Neural cell (in vitro differentiated cells): ENCODE data around the gene GPR161. TPM values are rescaled to one million over a fixed set of nuclear protein-coding genes. Genes with fewer than 3 reads are reported as not detected.

Experiments used
- H2AFZ ChIP-seq: fragments of 200-600, 300-800 bp; sonication (generic), shearing (Covaris generic); 2 replicates; pipeline ENCODE4 v1.6.0; 2014; ENCODE audit warnings: low read depth, mild to moderate bottlenecking, antibody characterized with exemption, low read length, moderate library complexity
- H3F3A ChIP-seq: fragments of 200-600 bp; shearing (Covaris generic); 2 replicates; pipeline ENCODE4 v1.6.1; 2016; ENCODE audit warnings: mild to moderate bottlenecking, moderate library complexity, mixed read lengths, antibody characterized with exemption, low read length; ENCODE audit not compliant: insufficient read depth, poor library complexity, severe bottlenecking
- H3K27ac ChIP-seq: fragments of 200-600, 300-800 bp; sonication (generic), shearing (Covaris generic); 2 replicates; pipeline ENCODE4 v1.5.1; 2014; ENCODE audit warnings: mild to moderate bottlenecking, low read length, moderate library complexity
- H3K27me3 ChIP-seq: fragments of 300-800, 200-600 bp; sonication (generic), shearing (Covaris generic); 2 replicates; pipeline ENCODE4 v1.6.0; 2014; ENCODE audit warnings: mild to moderate bottlenecking, low read depth, low read length, moderate library complexity; ENCODE audit not compliant: insufficient read depth
- H3K36me3 ChIP-seq: fragments of 300-800, 200-600 bp; sonication (generic), shearing (Covaris generic); 2 replicates; pipeline ENCODE4 v1.5.1; 2014; ENCODE audit warnings: mild to moderate bottlenecking, antibody characterized with exemption, low read length, moderate library complexity; ENCODE audit not compliant: insufficient read depth
- H3K4me2 ChIP-seq: fragments of 300-800, 200-600 bp; sonication (generic), shearing (Covaris generic); 2 replicates; pipeline ENCODE4 v1.6.0; 2014; ENCODE audit warnings: mild to moderate bottlenecking, low read length
- H3K4me3 ChIP-seq: fragments of 300-800, 200-600 bp; sonication (generic), shearing (Covaris generic); 2 replicates; pipeline ENCODE4 v1.5.1; 2014; ENCODE audit warnings: mild to moderate bottlenecking, low read length, moderate library complexity
- H3K79me2 ChIP-seq: fragments of 200-600 bp; shearing (Covaris generic); replicated peaks from 2 replicates; pipeline ENCODE4 v1.6.0; 2014; ENCODE audit warnings: mild to moderate bottlenecking, low read length, moderate library complexity; ENCODE audit not compliant: insufficient read depth
- H3K9ac ChIP-seq: fragments of 300-800, 200-600 bp; sonication (generic), shearing (Covaris generic); 2 replicates; pipeline ENCODE4 v1.6.1; 2016; ENCODE audit warnings: mild to moderate bottlenecking, low read length, mixed read lengths
- H3K9me2 ChIP-seq: fragments of 200-600 bp; shearing (Covaris generic); 2 replicates; pipeline ENCODE4 v1.6.1; 2016; ENCODE audit warnings: mild to moderate bottlenecking, low read length, mixed read lengths; ENCODE audit not compliant: insufficient read depth
- H3K9me3 ChIP-seq: fragments of 200-600, 300-800 bp; sonication (generic), shearing (Covaris generic); 2 replicates; pipeline ENCODE4 v1.6.1; 2016; ENCODE audit warnings: mild to moderate bottlenecking, mixed run types, low read length, moderate library complexity, mixed read lengths
- H4K20me1 ChIP-seq: fragments of 200-600 bp; shearing (Covaris generic); 2 replicates; pipeline ENCODE4 v1.6.1; 2016; ENCODE audit warnings: mild to moderate bottlenecking, mixed run types; ENCODE audit not compliant: insufficient read depth
- EP300 ChIP-seq: fragments of 450-650 bp; conservative IDR thresholded peaks from 2 replicates; pipeline ENCODE4 v1.6.1; 2014; ENCODE audit warnings: antibody characterized with exemption, mild to moderate bottlenecking, moderate library complexity; ENCODE audit not compliant: poor library complexity, severe bottlenecking
- EZH2 ChIP-seq: fragments of 200-600, 300-800 bp; shearing (Covaris generic), sonication (generic); IDR thresholded peaks from 2 replicates; pipeline ENCODE4 v1.6.1; 2014; ENCODE audit warnings: antibody characterized with exemption, low read length, borderline replicate concordance, mild to moderate bottlenecking; ENCODE audit not compliant: insufficient read depth, poor library complexity, severe bottlenecking
- MXI1 ChIP-seq: fragments of 450-650 bp; conservative IDR thresholded peaks from 2 replicates; pipeline ENCODE4 v1.6.1; 2014; ENCODE audit warnings: antibody characterized with exemption, mild to moderate bottlenecking; ENCODE audit not compliant: poor library complexity, severe bottlenecking
- POLR2AphosphoS5 ChIP-seq: IDR thresholded peaks from 2 replicates; pipeline ENCODE4 v1.6.1; 2012
- RAD21 ChIP-seq: fragments of 450-650 bp; conservative IDR thresholded peaks from 2 replicates; pipeline ENCODE4 v1.6.1; 2014; ENCODE audit warnings: antibody characterized with exemption, mild to moderate bottlenecking, moderate library complexity
- REST ChIP-seq: IDR thresholded peaks from 2 replicates; pipeline ENCODE4 v1.6.1; 2012; ENCODE audit warnings: borderline replicate concordance
- SMC3 ChIP-seq: fragments of 450-650 bp; conservative IDR thresholded peaks from 2 replicates; pipeline ENCODE4 v1.6.1; 2014; ENCODE audit warnings: antibody characterized with exemption, mild to moderate bottlenecking, moderate library complexity; ENCODE audit not compliant: poor library complexity
- TAF1 ChIP-seq: IDR thresholded peaks from 2 replicates; pipeline ENCODE4 v1.6.1; 2012; ENCODE audit warnings: low read depth
- polyA plus RNA-seq: library from polyadenylated mRNA; depleted of rRNA; stranded (reverse); fragments of >200 nt; gene quantifications from 2 replicates; pipeline ENCODE4 v1.2.3, GENCODE V29; 2014
- TF ChIP-seq, protein P1 (sequence below): fragments of 450-650 bp; IDR thresholded peaks from 2 replicates; pipeline ENCODE4 v1.5.1; 2014; ENCODE audit warnings: antibody characterized with exemption, mild to moderate bottlenecking, moderate library complexity; ENCODE audit not compliant: poor library complexity, severe bottlenecking

GPR161 gene
- polyA plus RNA-seq, 1 donor from 2014 or later, result 39.0 TPM

GRCh38 chr1:168110896-168111545, 25.7 kb downstream of the GPR161 start:
- Histone ChIP-seq H3K27ac (no peak overlapping the region), H3K79me2 (peaks cover 8% of the 10 kb centered on the region), H4K20me1 (no peaks in the 10 kb centered on the region), H3K4me3 (no peak overlapping the region), H3K36me3 (peaks cover 17% of the 10 kb centered on the region), H3K4me2 (no peak overlapping the region), H3F3A (no peaks in the 10 kb centered on the region), H3K27me3 (no peaks in the 10 kb centered on the region), H2AFZ (no peak overlapping the region), H3K9ac (no peak overlapping the region), H3K9me2 (no peaks in the 10 kb centered on the region), H3K9me3 (no peaks in the 10 kb centered on the region)
- TF ChIP-seq TAF1 (no peak), REST (no peak), SMC3 (no peak), EZH2 (no peak), MXI1 (no peak), EP300 (no peak), RAD21 (no peak), POLR2AphosphoS5 (no peak)
- TF ChIP-seq, protein P1, sequence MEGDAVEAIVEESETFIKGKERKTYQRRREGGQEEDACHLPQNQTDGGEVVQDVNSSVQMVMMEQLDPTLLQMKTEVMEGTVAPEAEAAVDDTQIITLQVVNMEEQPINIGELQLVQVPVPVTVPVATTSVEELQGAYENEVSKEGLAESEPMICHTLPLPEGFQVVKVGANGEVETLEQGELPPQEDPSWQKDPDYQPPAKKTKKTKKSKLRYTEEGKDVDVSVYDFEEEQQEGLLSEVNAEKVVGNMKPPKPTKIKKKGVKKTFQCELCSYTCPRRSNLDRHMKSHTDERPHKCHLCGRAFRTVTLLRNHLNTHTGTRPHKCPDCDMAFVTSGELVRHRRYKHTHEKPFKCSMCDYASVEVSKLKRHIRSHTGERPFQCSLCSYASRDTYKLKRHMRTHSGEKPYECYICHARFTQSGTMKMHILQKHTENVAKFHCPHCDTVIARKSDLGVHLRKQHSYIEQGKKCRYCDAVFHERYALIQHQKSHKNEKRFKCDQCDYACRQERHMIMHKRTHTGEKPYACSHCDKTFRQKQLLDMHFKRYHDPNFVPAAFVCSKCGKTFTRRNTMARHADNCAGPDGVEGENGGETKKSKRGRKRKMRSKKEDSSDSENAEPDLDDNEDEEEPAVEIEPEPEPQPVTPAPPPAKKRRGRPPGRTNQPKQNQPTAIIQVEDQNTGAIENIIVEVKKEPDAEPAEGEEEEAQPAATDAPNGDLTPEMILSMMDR, result no peak

DNA sequence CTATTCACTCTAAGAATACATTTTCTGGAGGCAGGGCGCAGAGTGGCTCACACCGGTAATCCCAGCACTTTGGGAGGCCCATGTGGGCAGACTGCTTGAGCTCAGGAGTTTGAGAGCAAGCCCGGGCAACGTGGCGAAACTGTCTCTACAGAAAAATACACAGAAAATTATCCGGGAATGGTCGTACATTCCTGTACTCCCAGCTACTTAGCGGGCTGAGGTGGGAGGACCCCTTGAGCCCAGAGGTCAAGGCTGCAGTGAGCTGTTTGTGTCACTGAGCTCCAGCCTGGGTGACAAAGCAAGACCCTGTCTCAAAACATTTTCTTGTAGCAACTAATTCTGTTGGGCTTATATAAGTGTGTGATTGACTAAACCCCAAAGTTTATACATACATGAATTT, 30.5 kb downstream of the GPR161 start:
- no peaks in the 10 kb centered on the region for H3K9me2 ChIP-seq
- peaks cover 22% of the 10 kb centered on the region for H3K36me3 ChIP-seq
- no peak overlapping the region for H3K9ac ChIP-seq
- H3K4me2 ChIP-seq, result no peak overlapping the region
- H2AFZ ChIP-seq, result no peak overlapping the region
- H3K27ac ChIP-seq, result no peak overlapping the region
- no peaks in the 10 kb centered on the region for H3K27me3 ChIP-seq
- H3F3A ChIP-seq, result no peaks in the 10 kb centered on the region
- peaks cover 8% of the 10 kb centered on the region for H3K79me2 ChIP-seq
- no peaks in the 10 kb centered on the region for H4K20me1 ChIP-seq
- TF ChIP-seq EP300 (no peak), POLR2AphosphoS5 (no peak)
- no peaks in the 10 kb centered on the region for H3K9me3 ChIP-seq
- no peak overlapping the region for H3K4me3 ChIP-seq

- no peak overlapping the region for H3K4me3 ChIP-seq
- H3K27ac ChIP-seq, result no peak overlapping the region
- no peak overlapping the region for H3K9ac ChIP-seq
- H3F3A ChIP-seq, result no peaks in the 10 kb centered on the region
- H3K4me2 ChIP-seq, result no peak overlapping the region
- no peaks in the 10 kb centered on the region for H4K20me1 ChIP-seq
- H2AFZ ChIP-seq, result no peak overlapping the region
- no peaks in the 10 kb centered on the region for H3K9me3 ChIP-seq
- peaks cover 8% of the 10 kb centered on the region for H3K79me2 ChIP-seq
- H3K9me2 ChIP-seq, result no peaks in the 10 kb centered on the region
- peaks cover 22% of the 10 kb centered on the region for H3K36me3 ChIP-seq
- no peak for TF ChIP-seq EP300
- no peak for TF ChIP-seq REST
- TF ChIP-seq EZH2, result no peak
- TF ChIP-seq, protein P1, result no peak
- TF ChIP-seq TAF1, result no peak
- no peak for TF ChIP-seq POLR2AphosphoS5
- no peak for TF ChIP-seq SMC3
- no peak for TF ChIP-seq RAD21
- TF ChIP-seq MXI1, result no peak
- no peaks in the 10 kb centered on the region for H3K27me3 ChIP-seq
Measured at GRCh38 chr1:168105846-168106245, 30.9 kb downstream of the GPR161 start.
